AG04450 (cell line): ENCODE results near the gene NECTIN1. TPM values are rescaled to one million over a fixed set of nuclear protein-coding genes. Genes with fewer than 3 reads are reported as not detected.

ENCODE experiments used
- CTCF ChIA-PET: fragments of 300-600, 350-600 bp; formaldehyde crosslinking; extraction: SDS; loops from one replicate; lab custom pipeline; 2022; ENCODE audit warnings: antibody characterized with exemption, inconsistent platforms; lab: Charles Lee
- POLR2A ChIA-PET: fragments of 350-600 bp; formaldehyde crosslinking; extraction: SDS; loops from one replicate; lab custom pipeline; 2021; ENCODE audit warnings: antibody characterized with exemption, inconsistent platforms; lab: Yijun Ruan, JAX
- DNase-seq: peaks from one replicate; pipeline ENCODE4 v3.0.0-alpha.2; 2011; ENCODE audit warnings: low read depth, low spot score
- H3K27ac ChIP-seq: one replicate; pipeline ENCODE4 v1.5.1; 2012; ENCODE audit warnings: low read depth, low read length, control low read depth
- H3K27me3 ChIP-seq: one replicate; pipeline ENCODE4 v1.6.0; 2012; ENCODE audit warnings: low read length; ENCODE audit not compliant: control insufficient read depth, insufficient read depth
- H3K4me3 ChIP-seq: 2 replicates; pipeline ENCODE4 v1.5.1; 2011; ENCODE audit warnings: mild to moderate bottlenecking, low read depth, low read length, control low read depth
- H3K9me3 ChIP-seq: 2 replicates; pipeline ENCODE4 v1.5.1; 2012; ENCODE audit warnings: low read length; ENCODE audit not compliant: control insufficient read depth, insufficient read depth
- polyA plus RNA-seq: library from polyadenylated mRNA; depleted of rRNA; stranded (reverse); fragments of >200 nt; gene quantifications from 2 replicates; pipeline ENCODE4 v1.2.3, GENCODE V29; 2011
- TF ChIP-seq, protein P1 (sequence below): IDR thresholded peaks from 2 replicates; pipeline ENCODE4 v1.5.1; 2011; ENCODE audit warnings: low read depth, low read length, control low read depth, inconsistent platforms

NECTIN1 gene
- polyA plus RNA-seq, 1 experiment: 2.8 TPM

DNA sequence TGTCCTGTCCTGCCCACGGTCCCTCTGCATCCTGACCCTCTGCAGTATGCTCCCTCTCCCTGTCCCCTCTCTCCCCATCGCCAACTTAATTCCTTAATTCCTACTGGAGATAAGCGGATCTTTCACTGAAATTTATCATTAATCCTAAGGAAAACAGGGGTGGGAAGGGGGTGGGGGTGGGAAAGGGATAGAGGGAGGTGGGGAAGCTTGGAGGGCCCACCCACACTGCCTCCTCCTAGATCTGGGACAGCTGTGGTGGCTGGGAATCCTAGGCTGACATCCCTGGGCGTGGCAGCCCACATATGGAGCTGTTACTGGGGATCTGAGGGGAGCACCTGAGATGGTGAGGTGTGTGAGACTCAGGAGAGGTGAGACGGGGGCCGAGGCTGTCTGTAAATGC lies 14.4 kb downstream of the NECTIN1 start:
- TF ChIP-seq, protein P1, sequence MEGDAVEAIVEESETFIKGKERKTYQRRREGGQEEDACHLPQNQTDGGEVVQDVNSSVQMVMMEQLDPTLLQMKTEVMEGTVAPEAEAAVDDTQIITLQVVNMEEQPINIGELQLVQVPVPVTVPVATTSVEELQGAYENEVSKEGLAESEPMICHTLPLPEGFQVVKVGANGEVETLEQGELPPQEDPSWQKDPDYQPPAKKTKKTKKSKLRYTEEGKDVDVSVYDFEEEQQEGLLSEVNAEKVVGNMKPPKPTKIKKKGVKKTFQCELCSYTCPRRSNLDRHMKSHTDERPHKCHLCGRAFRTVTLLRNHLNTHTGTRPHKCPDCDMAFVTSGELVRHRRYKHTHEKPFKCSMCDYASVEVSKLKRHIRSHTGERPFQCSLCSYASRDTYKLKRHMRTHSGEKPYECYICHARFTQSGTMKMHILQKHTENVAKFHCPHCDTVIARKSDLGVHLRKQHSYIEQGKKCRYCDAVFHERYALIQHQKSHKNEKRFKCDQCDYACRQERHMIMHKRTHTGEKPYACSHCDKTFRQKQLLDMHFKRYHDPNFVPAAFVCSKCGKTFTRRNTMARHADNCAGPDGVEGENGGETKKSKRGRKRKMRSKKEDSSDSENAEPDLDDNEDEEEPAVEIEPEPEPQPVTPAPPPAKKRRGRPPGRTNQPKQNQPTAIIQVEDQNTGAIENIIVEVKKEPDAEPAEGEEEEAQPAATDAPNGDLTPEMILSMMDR: no peak
- CTCF ChIA-PET: interaction anchor here (1.9 kb wide), 2 partner anchors 15 to 181 kb away, joined by 4 to 8 read pairs; no protein-coding TSS in a partner anchor
- POLR2A ChIA-PET: no interaction called here

GRCh38 chr11:119714189-119714588 lies 14.8 kb downstream of the NECTIN1 start:
- TF ChIP-seq, protein P1: no peak
- Histone ChIP-seq H3K4me3 (no peak overlapping the region), H3K27me3 (no peaks in the 10 kb centered on the region), H3K27ac (no peak overlapping the region), H3K9me3 (no peaks in the 10 kb centered on the region; the same call in 1 of the 2 replicates)
- DNase-seq: no peak
- ChIA-PET POLR2A (interaction anchor here (0.5 kb wide), 1 partner anchor 11 kb away, joined by 4 read pairs; no protein-coding TSS in a partner anchor), CTCF (interaction anchor here (1.9 kb wide), 2 partner anchors 16 to 180 kb away, joined by 4 to 8 read pairs; no protein-coding TSS in a partner anchor)

More for the DNA sequence above, 14.4 kb downstream of the NECTIN1 start:
- no peak overlapping the region for H3K4me3 ChIP-seq
- no peak for DNase-seq
- H3K27me3 ChIP-seq: no peaks in the 10 kb centered on the region
- H3K9me3 ChIP-seq: no peaks in the 10 kb centered on the region; the same call in 1 of the 2 replicates
- no peak overlapping the region for H3K27ac ChIP-seq

GRCh38 chr11:119713359-119714040 lies 15.5 kb downstream of the NECTIN1 start:
- Histone ChIP-seq H3K4me3 (no peak overlapping the region), H3K27me3 (no peaks in the 10 kb centered on the region), H3K9me3 (no peaks in the 10 kb centered on the region; the same call in 1 of the 2 replicates), H3K27ac (no peak overlapping the region)
- ChIA-PET CTCF (interaction anchor here (1.0 kb wide), 1 partner anchor 16 kb away, joined by 3 read pairs; the partner anchor contains the start of gene NECTIN1), POLR2A (interaction anchor here (0.5 kb wide), 1 partner anchor 12 kb away, joined by 4 read pairs; no protein-coding TSS in a partner anchor)
- no peak for DNase-seq
- TF ChIP-seq, protein P1: no peak

- DNase-seq: no peak
- ChIA-PET CTCF (interaction anchor here (1.0 kb wide), 1 partner anchor 17 kb away, joined by 3 read pairs; the partner anchor contains the start of gene NECTIN1), POLR2A (no interaction called here)
- H3K27ac ChIP-seq: no peak overlapping the region
- TF ChIP-seq, protein P1: no peak
- no peak overlapping the region for H3K4me3 ChIP-seq
- H3K9me3 ChIP-seq: no peaks in the 10 kb centered on the region; the same call in 1 of the 2 replicates
- no peaks in the 10 kb centered on the region for H3K27me3 ChIP-seq
Observed at GRCh38 chr11:119712459-119713358, 16.3 kb downstream of the NECTIN1 start.
